ENCODE results near the gene ALOXE3. TPM values are rescaled to one million over a fixed set of nuclear protein-coding genes. Genes with fewer than 3 reads are reported as not detected.
A peak's percentile ranks its signal among the peaks of the same experiment; 100 is the strongest.

The ALOXE3 gene
- total RNA-seq, 6 donors from 2014 or later, result not detected

- no peak for ATAC-seq (ENCODE audit: low FRiP score in 2 of 2)
- H3K4me3 ChIP-seq, result no peak overlapping the region
- H3K9me3 ChIP-seq, result no peaks in the 10 kb centered on the region
- 89 to 95% methylated on average over 4 of the region's 4 CpGs for WGBS, 2 donors
- H3K27me3 ChIP-seq, result no peaks in the 10 kb centered on the region
- DNase-seq, result no peak
- TF ChIP-seq POLR2AphosphoS5 (IDR thresholded peaks at IDR 0.05) (no peak), CTCF (IDR thresholded peaks at IDR 0.05) (no peak), EP300 (IDR thresholded peaks at IDR 0.05) (no peak), POLR2A (IDR thresholded peaks at IDR 0.05) (no peak)
- no peak overlapping the region for H3K27ac ChIP-seq
- no peaks in the 10 kb centered on the region for H3K36me3 ChIP-seq
- H3K4me1 ChIP-seq, result peaks cover 7 to 11% (median 9%) of the 10 kb centered on the region in 4 donors
Measured at GRCh38 chr17:8133941-8134340, 15.6 kb upstream of the ALOXE3 start.

- H3K4me1 ChIP-seq, result peaks cover 5 to 8% (median 6%) of the 10 kb centered on the region in 4 donors
- TF ChIP-seq EP300 (IDR thresholded peaks at IDR 0.05), result no peak
- TF ChIP-seq CTCF (IDR thresholded peaks at IDR 0.05), result no peak
- TF ChIP-seq POLR2A (IDR thresholded peaks at IDR 0.05), result no peak
- TF ChIP-seq POLR2AphosphoS5 (IDR thresholded peaks at IDR 0.05), result no peak
- H3K36me3 ChIP-seq, result no peaks in the 10 kb centered on the region
- DNase-seq (peak in 1 of 2 donors; percentile 22), ATAC-seq (ENCODE audit: low FRiP score in 2 of 2) (peak; percentile 5 to 26)
- WGBS, 2 donors, result 78 to 79% methylated on average over 9 to 12 of the region's 12 CpGs
- no peaks in the 10 kb centered on the region for H3K27me3 ChIP-seq
- no peak overlapping the region for H3K27ac ChIP-seq
- H3K4me3 ChIP-seq, result no peak overlapping the region
- H3K9me3 ChIP-seq, result no peaks in the 10 kb centered on the region
Measured at GRCh38 chr17:8133399-8133798, 15.1 kb upstream of the ALOXE3 start.

- whole genome bisulfite sequencing, 2 donors, result 71 to 72% methylated on average over 3 of the region's 3 CpGs
- Histone ChIP-seq H3K27ac (no peak overlapping the region), H3K4me1 (peaks cover 0 to 8% (median 2%) of the 10 kb centered on the region in 4 donors), H3K9me3 (no peaks in the 10 kb centered on the region), H3K4me3 (no peak overlapping the region), H3K36me3 (no peaks in the 10 kb centered on the region), H3K27me3 (peaks cover 0 to 7% (median 0%) of the 10 kb centered on the region in 4 donors)
- no peak for ATAC-seq (ENCODE audit: low FRiP score in 2 of 2)
- no peak for DNase-seq
- TF ChIP-seq POLR2AphosphoS5 (IDR thresholded peaks at IDR 0.05) (no peak), CTCF (IDR thresholded peaks at IDR 0.05) (no peak), POLR2A (IDR thresholded peaks at IDR 0.05) (no peak), EP300 (IDR thresholded peaks at IDR 0.05) (no peak)
Measured at GRCh38 chr17:8131844-8132441, 13.6 kb upstream of the ALOXE3 start.

GRCh38 chr17:8128125-8128784, 9.9 kb upstream of the ALOXE3 start:
- ATAC-seq (ENCODE audit: low FRiP score in 2 of 2), result no peak

More at GRCh38 chr17:8128125-8128784, 9.9 kb upstream of the ALOXE3 start:
- Histone ChIP-seq H3K4me1 (peaks cover 32 to 45% (median 36%) of the 10 kb centered on the region in 4 donors), H3K27ac (no peak overlapping the region), H3K27me3 (peaks cover 0 to 28% (median 13%) of the 10 kb centered on the region in 4 donors), H3K36me3 (no peaks in the 10 kb centered on the region), H3K4me3 (no peak overlapping the region), H3K9me3 (no peaks in the 10 kb centered on the region)
- DNase-seq, result no peak
- WGBS, 2 donors, result 82% methylated on average over 14 of the region's 14 CpGs
- TF ChIP-seq CTCF (IDR thresholded peaks at IDR 0.05) (no peak), EP300 (IDR thresholded peaks at IDR 0.05) (no peak), POLR2AphosphoS5 (IDR thresholded peaks at IDR 0.05) (no peak), POLR2A (IDR thresholded peaks at IDR 0.05) (no peak)

All from upper lobe of left lung (tissue), 6 donors.